HG02885 (cell line): ENCODE data around the gene NOX3.
A peak's percentile ranks its signal among the peaks of the same experiment; 100 is the strongest.

Experiments
- ATAC-seq: cut with Tn5 transposase; IDR thresholded peaks from one replicate; pipeline ENCODE4 v1.9.1; 2021; ENCODE audit warnings: mild to moderate bottlenecking; ENCODE audit not compliant: unreplicated experiment, poor library complexity

Gene NOX3

DNA sequence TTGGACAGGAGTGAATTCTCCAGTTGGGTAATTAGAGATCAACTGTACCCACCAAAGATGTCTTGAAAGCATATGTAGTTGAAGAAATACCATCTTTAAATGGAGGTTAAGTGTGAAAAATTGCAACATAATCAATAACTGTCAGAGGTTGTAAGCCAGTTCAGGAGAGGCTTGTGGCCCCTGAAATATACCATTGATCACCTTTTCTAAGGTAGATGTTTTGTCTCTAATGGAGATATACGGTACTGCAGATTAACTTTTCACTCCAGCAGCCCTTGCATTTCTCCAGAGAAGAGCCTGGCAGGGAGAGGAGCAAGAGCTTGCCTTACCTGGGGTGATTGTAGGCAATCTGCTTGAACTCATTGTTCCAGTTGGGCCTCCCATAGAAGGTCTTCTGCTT lies 48.8 kb downstream of the NOX3 start:
- no peak for ATAC-seq

DNA sequence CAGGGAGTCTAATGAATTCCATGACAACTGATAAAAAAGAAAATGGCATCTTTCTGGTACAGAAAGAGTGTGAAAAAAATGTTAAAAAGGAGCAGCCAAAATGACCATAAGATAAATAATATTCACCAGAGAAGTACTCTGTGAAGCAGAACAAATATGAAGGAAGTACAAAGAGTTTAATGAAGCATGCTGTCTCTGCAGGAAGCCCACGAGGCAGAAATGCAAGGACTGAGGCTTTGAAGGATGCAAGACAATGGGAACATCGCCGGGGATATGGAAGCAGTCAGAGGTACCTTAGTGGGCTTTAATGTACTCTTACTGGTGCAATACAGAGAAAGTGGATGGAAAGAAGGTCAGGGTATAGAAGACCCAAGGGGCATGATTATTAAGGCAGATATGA lies 50.7 kb downstream of the NOX3 start:
- no peak for ATAC-seq

DNA sequence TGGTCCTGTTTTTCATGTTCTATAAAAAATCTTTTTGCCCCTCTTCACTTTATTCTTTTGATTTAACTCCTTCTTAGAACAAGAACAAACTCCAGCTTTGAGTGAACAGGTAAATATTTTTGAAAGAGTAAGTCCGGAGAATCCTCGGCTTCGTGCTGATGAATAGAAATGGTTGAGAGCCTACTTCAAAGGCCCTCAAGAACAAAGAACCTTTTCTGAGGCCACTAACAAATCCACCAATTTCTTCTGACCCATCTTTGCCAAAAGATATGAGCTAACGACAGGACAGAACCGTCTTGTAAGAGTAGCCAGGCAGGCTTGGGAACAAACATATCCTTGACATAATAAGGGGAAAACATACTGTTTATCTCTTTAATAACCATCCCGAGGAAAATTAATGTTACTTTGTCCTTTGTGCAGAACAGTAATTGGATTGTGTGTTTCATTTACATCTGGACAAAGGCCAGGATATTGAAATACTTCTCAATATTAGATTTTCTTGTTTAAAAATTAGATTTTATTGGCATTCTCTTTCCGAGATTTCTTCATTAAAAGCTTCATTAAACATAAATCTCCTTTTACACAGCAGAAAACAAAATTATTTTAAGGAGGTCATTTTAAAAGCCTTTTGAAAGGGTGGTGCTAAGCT lies 52.9 kb downstream of the NOX3 start:
- ATAC-seq = no peak

DNA sequence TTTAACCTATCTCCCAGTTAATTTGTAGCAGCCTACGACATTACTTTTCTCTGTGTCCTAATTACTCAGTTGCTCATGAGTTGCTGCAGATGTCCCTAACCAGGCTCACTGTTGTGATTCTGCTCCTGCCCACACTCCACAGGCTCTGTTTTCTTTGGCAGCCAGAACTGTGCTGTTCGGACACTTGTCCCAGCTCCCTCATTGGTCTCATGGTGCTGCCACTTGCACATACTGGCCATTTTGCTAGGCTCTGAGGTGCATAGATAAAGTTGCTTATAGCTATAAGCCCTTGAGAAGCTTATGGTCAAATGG lies 55.0 kb downstream of the NOX3 start:
- ATAC-seq = no peak

DNA sequence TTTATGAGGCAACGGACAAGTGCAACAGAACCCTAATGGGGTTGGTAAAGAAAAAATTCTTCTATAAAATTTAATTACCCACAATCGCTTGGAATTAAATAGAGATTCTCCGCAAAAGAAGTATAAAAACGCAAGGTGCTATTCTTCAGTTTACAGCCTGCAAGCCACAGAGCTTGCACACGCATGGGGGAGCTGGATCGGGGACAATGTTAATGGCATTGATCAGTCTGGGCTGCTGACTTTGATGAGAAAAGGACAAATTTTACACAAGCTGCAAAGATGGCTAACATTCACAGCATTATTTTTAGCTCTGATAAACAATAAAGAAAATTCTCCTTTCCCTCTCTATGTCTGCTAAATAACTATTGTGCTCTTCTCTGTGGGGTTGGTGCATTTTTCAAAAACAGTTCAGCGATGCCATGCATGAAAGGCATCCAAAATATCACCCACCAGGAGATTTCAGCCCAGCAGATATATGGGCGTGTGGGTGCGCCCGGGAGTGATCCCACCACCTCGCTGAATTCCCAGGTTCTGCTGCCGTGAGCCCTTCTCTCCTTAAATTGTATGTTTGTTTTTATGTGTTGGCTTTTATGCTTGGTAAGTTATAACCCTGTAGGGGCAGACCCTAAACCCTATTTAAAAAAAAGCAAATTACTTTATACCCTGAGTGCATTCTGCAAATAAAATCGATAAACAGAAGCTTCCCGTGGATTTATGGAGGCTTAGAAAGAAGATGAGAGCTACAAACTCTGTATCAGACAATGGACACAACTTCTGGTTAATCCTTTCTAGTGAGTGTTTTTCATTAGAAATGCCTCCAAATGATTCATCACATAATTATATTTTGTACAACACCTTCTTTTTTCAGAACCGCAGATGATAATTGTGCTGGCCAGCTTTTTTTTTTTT lies 55.6 kb downstream of the NOX3 start:
- ATAC-seq = no peak

DNA sequence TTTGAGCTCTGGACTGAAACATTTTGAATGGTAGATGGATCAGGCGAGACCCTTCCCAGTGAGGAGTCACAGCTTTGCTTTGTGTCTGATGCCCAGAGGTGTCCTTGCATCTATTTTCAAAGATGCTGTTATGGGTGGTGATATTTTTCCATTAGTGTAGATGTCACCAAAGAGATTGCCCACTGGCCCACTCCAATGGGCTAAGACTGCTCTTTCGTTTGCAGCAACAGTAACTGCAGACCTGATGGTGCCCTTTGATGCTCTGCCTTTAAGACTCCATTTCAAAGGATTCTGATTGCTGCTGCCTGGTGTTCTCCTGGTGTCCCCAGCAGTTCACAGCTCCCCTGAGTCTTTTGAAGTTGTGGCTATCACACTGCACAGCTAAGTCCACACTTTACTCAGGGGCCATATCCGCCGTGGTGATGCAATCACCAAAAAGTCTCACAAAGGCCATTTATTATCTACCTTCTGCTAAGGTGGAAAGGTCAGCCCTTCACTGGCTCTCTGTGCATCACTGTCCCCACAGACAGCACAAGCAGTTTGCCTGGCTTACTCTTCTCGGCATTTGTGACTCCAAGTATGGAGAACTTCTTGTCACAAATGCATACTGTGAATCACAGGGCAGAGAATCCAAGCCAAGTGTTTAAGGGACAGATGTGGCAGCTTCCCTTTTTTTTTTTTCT lies 56.4 kb downstream of the NOX3 start:
- ATAC-seq = no peak

DNA sequence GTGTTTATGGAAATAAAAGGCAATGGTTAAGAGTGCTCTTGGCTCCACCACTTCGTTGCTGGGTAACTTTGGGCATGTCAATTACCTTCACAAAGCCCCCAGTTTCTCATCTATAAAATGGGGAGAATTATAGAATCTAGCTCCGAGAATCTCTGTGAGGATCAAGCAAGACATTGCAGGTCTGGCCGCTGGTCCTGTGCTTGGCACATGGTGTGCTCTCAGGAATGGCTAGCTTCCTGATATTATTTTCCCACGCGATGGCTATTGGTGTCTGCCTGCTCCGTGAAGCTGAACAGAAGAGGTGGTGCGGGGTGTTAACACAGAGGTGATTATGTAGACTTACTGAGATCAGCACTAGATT lies 57.0 kb downstream of the NOX3 start:
- no peak for ATAC-seq

DNA sequence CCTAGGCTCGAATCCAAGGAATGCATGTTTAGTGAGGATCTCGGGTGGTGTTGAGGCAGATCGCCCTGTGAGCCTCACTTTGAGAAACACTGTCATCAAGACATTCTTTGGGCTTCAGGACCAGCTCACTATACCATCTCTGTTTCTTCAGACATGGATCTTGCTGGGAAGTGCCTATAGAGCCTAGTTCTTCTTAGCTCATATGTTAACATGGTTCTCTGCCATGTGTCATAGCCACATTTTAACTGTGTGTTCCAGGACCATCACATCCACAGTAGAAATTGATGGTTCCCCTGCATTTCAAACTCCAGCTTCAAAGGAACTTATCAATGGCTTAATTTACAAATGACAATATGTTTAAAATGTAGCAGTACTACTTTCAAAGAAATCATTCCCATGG lies 57.4 kb downstream of the NOX3 start:
- ATAC-seq = no peak

DNA sequence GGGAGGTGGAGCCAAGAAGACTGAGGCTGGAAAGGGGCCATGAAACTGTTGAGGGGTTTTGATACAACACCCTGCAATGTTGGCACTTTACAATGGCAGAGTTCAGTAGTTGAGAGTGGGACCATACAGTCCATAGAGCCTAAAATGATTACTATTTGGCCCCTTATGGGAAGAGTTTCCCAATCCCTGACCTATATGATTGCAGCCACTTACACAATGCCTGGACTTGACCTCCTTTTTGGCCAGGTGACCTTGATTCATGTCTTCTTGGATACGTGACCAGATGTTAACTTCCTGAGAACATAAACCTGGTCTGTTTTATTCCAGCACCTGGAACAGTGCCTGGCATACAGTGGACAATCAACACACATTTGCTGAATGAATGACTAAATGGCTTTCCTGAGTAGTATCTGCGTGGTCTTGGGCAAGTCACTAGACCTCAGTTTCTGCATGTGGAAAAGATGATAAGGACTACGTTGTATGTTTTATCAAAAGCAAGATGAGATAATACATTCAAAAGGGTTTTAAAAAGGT lies 58.4 kb downstream of the NOX3 start:
- ATAC-seq = no peak

DNA sequence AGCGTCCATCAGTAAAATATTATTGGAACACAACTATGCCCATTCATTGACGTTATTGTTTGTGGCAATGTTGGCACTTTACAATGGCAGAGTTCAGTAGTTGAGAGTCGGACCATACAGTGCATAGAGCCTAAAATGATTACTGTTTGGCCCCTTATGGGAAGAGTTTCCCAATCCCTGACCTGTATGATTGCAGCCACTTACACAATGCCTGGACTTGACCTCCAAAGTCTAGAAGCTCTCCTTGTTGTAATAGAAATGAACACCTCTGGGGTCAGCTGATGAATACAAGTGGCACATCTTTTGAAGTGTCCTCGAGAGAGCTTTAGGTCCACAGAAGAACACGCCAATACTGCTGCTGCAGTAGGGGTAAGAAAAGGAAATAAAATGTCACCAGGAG lies 59.0 kb downstream of the NOX3 start:
- ATAC-seq = no peak

DNA sequence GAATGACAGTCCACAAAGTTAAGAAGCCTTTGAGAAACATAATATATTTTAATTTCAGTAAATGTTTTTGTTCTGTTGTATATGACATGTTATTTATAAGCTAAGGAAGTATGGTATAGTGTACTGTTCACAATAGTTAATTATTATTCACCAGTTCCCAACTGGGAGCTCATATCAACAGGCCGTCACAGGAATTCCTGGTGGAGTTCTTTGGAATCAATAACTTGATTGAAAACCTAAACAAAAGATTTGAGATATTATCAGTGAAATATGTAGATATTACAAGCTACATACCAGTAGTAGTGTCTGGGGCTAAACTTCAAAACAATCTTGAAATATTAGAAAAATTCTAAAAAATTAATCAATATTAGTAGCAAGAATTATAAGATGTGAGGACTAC lies 60.3 kb downstream of the NOX3 start:
- ATAC-seq = no peak

DNA sequence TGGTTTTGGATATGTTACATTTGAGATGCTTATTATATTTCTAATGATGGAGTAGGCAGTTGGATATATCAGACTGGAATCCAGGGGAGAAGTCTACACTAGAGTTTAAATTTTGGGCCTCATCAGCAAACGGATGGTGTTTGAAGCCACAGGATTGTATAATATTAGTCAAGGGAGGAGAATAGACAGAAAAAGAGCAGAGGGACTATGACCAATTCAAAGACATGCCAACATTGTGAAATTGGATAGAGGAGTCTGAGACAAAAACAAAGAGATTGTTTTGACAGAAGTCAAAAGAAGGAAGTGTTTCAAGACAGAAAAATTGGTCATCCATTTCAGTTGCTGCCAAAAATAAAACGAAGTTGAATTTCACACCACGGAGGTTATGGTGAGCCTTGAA lies 66.5 kb downstream of the NOX3 start:
- no peak for ATAC-seq

DNA sequence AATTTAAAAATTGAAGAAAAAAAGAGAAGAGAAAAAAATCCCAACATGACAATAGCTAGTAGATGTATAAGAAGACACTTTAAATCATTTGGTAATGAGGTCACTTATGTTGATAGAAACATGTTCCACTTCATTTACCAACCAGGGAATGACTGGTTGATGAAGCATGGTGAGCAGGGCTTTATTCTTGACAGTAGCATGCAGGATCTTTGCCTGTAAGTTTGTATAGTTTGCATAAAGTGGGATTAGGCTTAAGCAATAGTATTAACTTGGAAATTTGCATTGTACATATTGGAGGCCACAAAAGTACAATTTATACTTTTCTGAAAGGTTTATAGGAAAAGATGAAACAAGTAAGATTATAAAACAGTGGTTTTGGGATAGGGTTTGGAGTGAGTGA lies 67.0 kb downstream of the NOX3 start:
- ATAC-seq = no peak

DNA sequence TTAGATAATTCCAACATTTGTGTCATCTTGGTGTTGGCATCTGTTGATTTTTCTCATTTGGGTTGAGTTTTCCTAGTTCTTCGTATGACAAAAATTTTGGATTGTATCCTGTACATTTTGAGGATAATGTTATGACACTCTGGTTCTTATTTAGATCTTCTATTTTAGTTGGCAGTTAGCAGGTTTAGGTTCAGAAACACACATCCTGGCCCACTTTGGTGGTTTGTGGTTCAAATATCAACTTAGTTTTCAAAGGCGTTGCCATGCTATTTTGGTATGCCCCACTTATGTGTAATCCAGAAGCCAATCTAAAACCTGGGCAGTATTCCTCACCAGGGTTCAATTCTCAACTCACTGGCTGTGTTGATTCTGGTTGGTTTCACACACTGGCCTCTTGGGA lies 68.2 kb downstream of the NOX3 start:
- no peak for ATAC-seq

DNA sequence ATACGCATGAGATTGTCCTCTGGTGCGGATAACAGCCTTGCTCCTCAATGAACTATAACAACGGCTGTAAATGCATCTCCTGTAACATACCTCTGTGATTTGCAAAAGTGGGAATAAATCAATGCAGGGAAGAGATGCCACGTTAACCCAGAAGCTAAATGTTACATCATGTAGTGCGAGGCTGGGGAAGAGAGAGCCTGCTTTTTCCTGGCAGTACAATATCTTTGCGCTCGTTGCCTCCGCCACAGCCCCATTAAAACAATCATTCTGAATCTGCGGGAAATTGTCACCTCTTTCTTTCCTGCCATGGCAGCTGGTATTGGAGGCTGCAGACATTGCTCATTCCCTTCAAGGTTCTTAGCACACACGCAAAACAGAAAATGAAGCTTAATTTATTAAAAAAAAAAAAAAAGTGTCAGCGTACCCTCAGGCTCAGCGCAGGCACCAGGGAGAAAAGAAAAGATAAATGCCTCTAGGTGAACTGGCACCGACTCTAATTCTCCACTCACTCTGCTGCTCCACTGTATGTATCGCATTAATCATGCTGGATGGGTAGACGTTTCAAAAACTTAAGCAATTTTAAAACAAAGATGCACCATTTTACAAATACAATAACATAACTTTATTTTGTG lies 71.2 kb downstream of the NOX3 start:
- ATAC-seq = no peak

DNA sequence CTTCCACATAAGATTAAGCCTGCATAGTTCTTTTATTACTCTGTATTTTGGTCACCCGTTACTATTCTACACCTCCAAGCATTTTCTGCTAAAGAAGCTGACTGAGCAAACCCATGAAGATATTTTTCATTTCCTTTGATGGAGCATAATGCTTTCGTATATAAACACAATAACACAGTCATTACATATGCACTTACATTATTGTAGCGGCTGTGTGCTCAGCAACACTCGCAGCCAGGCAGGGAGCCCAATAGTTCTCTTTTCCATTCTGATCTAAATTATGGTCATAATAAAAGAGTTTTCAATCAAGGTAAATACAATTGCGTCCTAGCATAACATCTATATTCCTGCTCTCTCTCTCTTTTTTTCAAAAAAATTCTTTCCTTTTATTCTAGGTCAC lies 71.7 kb downstream of the NOX3 start:
- no peak for ATAC-seq

DNA sequence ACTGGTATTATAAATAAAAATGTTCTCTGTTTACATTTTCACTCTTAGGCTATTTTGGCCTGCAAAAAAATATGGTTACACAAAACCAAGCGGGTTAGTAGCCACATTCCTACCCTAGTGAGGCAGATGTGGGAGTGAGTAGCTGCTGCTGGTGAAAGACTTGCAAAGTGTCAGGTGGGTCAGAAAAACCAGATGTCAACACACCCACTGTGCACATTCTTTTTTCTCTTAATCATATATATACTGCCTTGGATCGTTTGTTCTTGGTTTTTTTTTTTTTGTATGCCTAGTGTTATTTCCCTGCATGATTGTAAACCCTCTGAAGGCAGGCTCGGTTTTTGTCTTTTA lies 73.3 kb downstream of the NOX3 start:
- ATAC-seq = no peak

DNA sequence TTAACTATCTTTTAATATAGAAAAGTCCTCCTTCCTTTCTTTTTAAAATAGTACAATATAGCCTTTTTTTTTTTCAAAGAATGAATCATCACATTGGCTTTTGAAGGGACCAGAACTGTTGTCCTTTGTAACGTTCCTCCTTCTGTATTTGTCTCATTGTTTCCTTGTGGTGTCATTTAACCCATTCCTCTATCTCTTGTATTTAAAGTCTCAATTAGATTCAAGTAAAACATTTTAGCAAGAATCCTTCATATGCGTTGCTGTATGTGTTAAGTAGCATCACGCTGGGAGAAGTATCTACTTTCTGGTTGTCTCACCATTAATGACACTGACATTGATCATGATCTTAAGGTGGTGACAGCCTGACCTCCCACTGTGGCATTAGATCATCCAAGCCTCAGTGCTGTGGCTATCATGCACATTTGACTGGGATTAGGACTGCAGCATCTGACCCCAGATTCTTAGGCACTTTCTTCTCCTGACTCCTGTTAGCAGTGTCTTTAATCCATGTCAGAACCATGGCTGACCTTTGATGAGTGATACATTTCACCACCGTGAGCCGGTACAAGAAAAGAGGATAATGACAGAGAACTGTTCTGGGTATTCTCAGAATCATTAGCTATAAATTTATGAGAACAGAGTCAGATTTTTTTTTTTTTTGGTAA lies 73.8 kb downstream of the NOX3 start:
- ATAC-seq = no peak

DNA sequence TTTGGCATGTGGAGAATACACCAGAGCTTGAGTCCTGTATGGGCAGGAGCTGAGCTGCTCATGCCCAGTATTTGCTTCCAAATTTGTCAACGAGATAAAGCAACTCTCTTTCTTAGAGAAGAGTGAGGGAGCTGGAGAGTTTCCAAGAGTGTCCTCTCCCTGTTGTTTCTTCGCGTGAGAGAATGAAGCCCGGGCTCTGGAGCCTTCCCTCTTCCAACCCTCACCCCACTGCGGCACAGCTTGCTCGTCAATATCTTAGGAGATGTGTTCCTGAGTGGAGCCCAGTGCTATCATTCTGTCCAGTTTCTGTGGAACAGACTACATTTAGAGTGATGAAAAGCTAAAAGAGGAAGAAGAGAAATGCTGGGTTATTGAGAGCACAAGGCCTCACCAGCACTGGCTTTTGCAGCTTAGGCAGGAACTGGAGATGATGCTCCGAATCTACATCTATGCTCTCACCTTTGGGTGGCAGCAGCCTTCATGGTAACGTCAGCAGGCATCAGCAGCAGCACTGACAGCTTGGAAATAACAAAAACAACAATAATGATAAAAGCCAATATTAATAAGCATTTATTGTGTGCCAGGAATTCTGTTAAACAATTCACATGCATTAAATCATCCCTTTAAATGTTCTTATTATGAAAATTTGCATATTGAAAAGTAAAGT lies 74.8 kb downstream of the NOX3 start:
- no peak for ATAC-seq

DNA sequence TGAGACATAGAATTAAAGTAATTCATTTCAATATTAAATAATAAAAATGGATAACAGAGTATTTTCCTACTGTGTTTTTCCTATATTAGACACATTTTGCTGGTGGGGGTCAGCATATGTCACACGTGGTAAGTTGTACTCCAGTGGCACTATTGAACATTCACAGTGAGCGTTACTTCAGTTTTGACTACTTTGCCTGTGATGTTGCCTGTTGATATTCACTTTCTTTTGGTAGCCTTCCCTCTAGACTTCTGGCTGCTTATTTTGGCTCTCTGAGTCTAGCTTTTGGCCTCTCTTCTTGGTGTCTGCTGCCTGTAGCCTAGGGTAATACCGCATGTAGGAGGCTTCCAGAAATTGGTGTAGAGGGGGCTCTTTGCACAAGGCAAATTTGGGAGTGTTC lies 76.9 kb downstream of the NOX3 start:
- peak; percentile 54 for ATAC-seq
